Thyroid gland (tissue), 4 donors: ENCODE results near the gene TREX2. TPM values are rescaled to one million over a fixed set of nuclear protein-coding genes. Genes with fewer than 3 reads are reported as not detected.
A peak's percentile ranks its signal among the peaks of the same experiment; 100 is the strongest.

Experiments used
- DNase-seq, 2 donors: peaks; one replicate each; pipeline ENCODE4 v3.0.0-alpha.2; 2019
- H3K27ac ChIP-seq, 3 donors: fragments of 200-600 bp; sonication (generic); 1 replicate in 2 of 3; 2 replicates in 1 of 3; pipeline ENCODE4 v1.5.1; 2016 to 2019; ENCODE audit warnings: mild to moderate bottlenecking in 1 of 3, moderate library complexity in 1 of 3
- H3K27me3 ChIP-seq: fragments of 200-600 bp; sonication (generic); one replicate; pipeline ENCODE4 v1.5.1; 2019
- H3K36me3 ChIP-seq, 2 donors: fragments of 200-600 bp; sonication (generic); one replicate each; pipeline ENCODE4 v1.5.1; 2016 to 2019
- H3K4me1 ChIP-seq, 2 donors: fragments of 200-600 bp; sonication (generic); one replicate each; pipeline ENCODE4 v1.5.1; 2017 to 2019
- H3K4me3 ChIP-seq, 3 donors: fragments of 200-600 bp; sonication (generic); replicated peaks in 1 of 3; 1 replicate in 2 of 3; 2 replicates in 1 of 3; pipeline ENCODE4 v1.5.1; 2016; ENCODE audit warnings: mild to moderate bottlenecking in 1 of 3
- H3K9me3 ChIP-seq: fragments of 200-600 bp; sonication (generic); one replicate; pipeline ENCODE4 v1.5.1; 2017
- POLR2A ChIP-seq, 2 donors: fragments of 450-650 bp; IDR thresholded peaks; one replicate each; pipeline ENCODE4 v1.6.1; 2017; ENCODE audit warnings: antibody characterized with exemption in 2 of 2, mild to moderate bottlenecking in 2 of 2, moderate library complexity in 1 of 2
- WGBS, 2 donors: methylation state at CpG; one replicate each; pipeline ENCODE4 v1.1.5; 2017; 5-methylcytosine and 5-hydroxymethylcytosine counted together
- intact Hi-C: fragments of 100-400 bp; cut with DNase I; formaldehyde crosslinking; loops from one replicate; pipeline ENCODE4 v1.15.1; 2023
- total RNA-seq, 4 donors: library from RNA; depleted of rRNA; stranded (reverse); fragments of >200 nt; gene quantifications; one replicate each; pipeline ENCODE4 v1.2.3, GENCODE V29; 2016
- TF ChIP-seq, protein P1 (sequence below), 6 experiments: fragments of 200-600 bp in 3 of 6; fragments of 450-650 bp in 3 of 6; sonication (generic) in 3 of 6; IDR thresholded peaks; one replicate each; pipeline ENCODE4 v1.5.1; 2016 to 2019; ENCODE audit warnings: antibody characterized with exemption in 6 of 6, mild to moderate bottlenecking in 2 of 6, inconsistent platforms in 1 of 6, moderate library complexity in 1 of 6

TREX2 gene
- total RNA-seq, 4 donors from 2014 or later: 0.40 to 8.9 (median 3.2) TPM; not detected in 1

DNA sequence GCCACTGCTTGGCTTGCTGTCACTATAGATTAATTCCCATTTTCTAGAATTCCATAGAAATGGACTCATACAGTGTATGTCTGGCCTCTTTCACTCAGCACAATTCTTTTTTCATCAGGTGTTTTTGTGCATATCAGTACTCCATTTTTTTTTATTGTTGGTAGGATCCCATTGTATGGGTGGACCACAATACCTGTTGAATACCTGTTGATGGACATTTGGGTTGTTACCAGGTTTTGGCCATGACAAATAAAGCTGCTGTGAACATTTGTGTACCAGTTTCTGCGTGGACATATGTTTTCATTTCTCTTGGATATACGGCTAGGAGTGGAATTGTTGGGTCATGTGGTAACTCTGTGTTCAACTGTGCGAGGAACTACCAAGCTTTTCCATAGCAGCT lies 19.7 kb downstream of the TREX2 start:
- Histone ChIP-seq H3K9me3 (no peaks in the 10 kb centered on the region), H3K27me3 (no peaks in the 10 kb centered on the region), H3K4me3 (no peak overlapping the region), H3K36me3 (no peaks in the 10 kb centered on the region), H3K27ac (no peak overlapping the region), H3K4me1 (no peaks in the 10 kb centered on the region)
- no peak for DNase-seq
- intact Hi-C loops: no loop called here
- TF ChIP-seq, protein P1, sequence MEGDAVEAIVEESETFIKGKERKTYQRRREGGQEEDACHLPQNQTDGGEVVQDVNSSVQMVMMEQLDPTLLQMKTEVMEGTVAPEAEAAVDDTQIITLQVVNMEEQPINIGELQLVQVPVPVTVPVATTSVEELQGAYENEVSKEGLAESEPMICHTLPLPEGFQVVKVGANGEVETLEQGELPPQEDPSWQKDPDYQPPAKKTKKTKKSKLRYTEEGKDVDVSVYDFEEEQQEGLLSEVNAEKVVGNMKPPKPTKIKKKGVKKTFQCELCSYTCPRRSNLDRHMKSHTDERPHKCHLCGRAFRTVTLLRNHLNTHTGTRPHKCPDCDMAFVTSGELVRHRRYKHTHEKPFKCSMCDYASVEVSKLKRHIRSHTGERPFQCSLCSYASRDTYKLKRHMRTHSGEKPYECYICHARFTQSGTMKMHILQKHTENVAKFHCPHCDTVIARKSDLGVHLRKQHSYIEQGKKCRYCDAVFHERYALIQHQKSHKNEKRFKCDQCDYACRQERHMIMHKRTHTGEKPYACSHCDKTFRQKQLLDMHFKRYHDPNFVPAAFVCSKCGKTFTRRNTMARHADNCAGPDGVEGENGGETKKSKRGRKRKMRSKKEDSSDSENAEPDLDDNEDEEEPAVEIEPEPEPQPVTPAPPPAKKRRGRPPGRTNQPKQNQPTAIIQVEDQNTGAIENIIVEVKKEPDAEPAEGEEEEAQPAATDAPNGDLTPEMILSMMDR (IDR thresholded peaks at IDR 0.05): no peak
- TF ChIP-seq POLR2A (IDR thresholded peaks at IDR 0.05): no peak
- 94 to 100% methylated on average over 3 of the region's 3 CpGs for WGBS, 2 donors

DNA sequence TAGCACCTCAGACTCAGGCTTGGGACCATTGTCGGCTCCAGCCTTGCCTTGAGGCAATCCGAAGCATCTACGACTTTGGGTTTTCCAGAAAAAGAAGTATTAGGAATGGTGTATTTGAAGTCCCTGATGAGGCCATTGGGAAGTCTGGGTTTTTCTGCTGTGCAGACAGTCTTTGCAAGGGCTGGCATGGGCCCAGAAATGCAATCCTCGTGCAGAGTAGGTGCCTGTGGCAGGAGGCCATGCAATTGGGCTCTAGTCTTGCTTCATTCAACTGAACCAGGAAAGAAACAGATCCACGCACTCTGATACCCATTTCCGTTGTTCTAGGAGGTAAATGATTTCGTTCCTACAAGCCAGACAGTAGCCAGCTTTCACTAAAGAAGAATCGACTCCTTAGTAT lies 22.2 kb downstream of the TREX2 start:
- no peaks in the 10 kb centered on the region for H3K36me3 ChIP-seq
- H3K27me3 ChIP-seq: no peaks in the 10 kb centered on the region
- peak; percentile 67 to 75 for DNase-seq
- H3K27ac ChIP-seq: no peak overlapping the region
- intact Hi-C loops: no loop called here
- H3K4me3 ChIP-seq: no peak overlapping the region
- H3K9me3 ChIP-seq: no peaks in the 10 kb centered on the region
- 70 to 80% methylated on average over 4 to 7 of the region's 8 CpGs for WGBS, 2 donors
- TF ChIP-seq POLR2A (IDR thresholded peaks at IDR 0.05): no peak
- TF ChIP-seq, protein P1 (IDR thresholded peaks at IDR 0.05): no peak
- no peaks in the 10 kb centered on the region for H3K4me1 ChIP-seq

DNA sequence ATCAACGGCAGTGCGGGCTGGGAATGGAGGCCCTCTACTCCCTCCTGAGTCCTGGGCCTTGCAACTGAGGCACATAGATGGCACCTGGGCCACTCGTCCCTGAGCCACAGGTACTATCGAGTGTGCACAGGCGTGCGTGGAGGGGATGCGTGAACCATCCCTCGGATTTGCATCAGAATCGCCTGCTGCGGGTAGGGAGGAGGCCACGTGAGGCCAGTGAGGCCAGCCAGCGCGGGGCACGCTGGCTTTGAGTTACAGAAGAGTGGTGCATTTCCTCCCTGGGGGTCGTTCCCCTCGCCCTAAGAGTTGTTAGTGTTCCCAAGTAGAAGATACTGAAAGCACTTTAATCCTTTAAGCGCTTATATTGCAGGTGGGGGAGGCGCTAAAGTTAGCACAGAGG lies 24.0 kb downstream of the TREX2 start:
- TF ChIP-seq, protein P1 (IDR thresholded peaks at IDR 0.05): no peak
- no peak for TF ChIP-seq POLR2A (IDR thresholded peaks at IDR 0.05)
- no peaks in the 10 kb centered on the region for H3K27me3 ChIP-seq
- intact Hi-C loops: no loop called here
- WGBS, 2 donors: 96 to 100% methylated on average over 2 to 11 of the region's 18 CpGs
- H3K36me3 ChIP-seq: no peaks in the 10 kb centered on the region
- no peak overlapping the region for H3K4me3 ChIP-seq
- H3K4me1 ChIP-seq: no peaks in the 10 kb centered on the region
- H3K27ac ChIP-seq: no peak overlapping the region
- DNase-seq: no peak
- no peaks in the 10 kb centered on the region for H3K9me3 ChIP-seq

GRCh38 chrX:153420851-153421599 lies 24.8 kb downstream of the TREX2 start:
- WGBS, 2 donors: 96 to 100% methylated on average over 2 to 5 of the region's 91 CpGs
- intact Hi-C loops: no loop called here

GRCh38 chrX:153417637-153418036 lies 28.2 kb downstream of the TREX2 start:
- TF ChIP-seq, protein P1 (IDR thresholded peaks at IDR 0.05): no peak
- TF ChIP-seq POLR2A (IDR thresholded peaks at IDR 0.05): no peak
- Histone ChIP-seq H3K9me3 (no peaks in the 10 kb centered on the region), H3K36me3 (no peaks in the 10 kb centered on the region), H3K4me1 (no peaks in the 10 kb centered on the region), H3K27ac (no peak overlapping the region), H3K4me3 (no peak overlapping the region), H3K27me3 (no peaks in the 10 kb centered on the region)
- 90 to 93% methylated on average over 7 to 8 of the region's 8 CpGs for whole genome bisulfite sequencing, 2 donors
- intact Hi-C loops: no loop called here
- no peak for DNase-seq

More at GRCh38 chrX:153420851-153421599, 24.8 kb downstream of the TREX2 start:
- no peak overlapping the region for H3K4me3 ChIP-seq
- DNase-seq: no peak
- no peaks in the 10 kb centered on the region for H3K27me3 ChIP-seq
- H3K36me3 ChIP-seq: no peaks in the 10 kb centered on the region
- no peaks in the 10 kb centered on the region for H3K9me3 ChIP-seq
- no peak overlapping the region for H3K27ac ChIP-seq
- H3K4me1 ChIP-seq: no peaks in the 10 kb centered on the region
- no peak for TF ChIP-seq POLR2A (IDR thresholded peaks at IDR 0.05)
- TF ChIP-seq, protein P1 (IDR thresholded peaks at IDR 0.05): no peak
